ENCODE results near the gene RREB1.
"Not testable (repeated sequence)": the region's sequence is repeated elsewhere in the genome, so short reads cannot be mapped to it uniquely, and the experiment has no call there.

RREB1 gene

GRCh38 chr6:7249946-7250643, 142.3 kb downstream of the RREB1 start:
- no peak for DNase-seq

GRCh38 chr6:7250812-7251211, 143.1 kb downstream of the RREB1 start:
- DNase-seq, result no peak

- no peak for DNase-seq
Measured at GRCh38 chr6:7251646-7252260, 144.0 kb downstream of the RREB1 start.

- DNase-seq, result no peak
Measured at GRCh38 chr6:7252390-7252789, 144.6 kb downstream of the RREB1 start.

- DNase-seq, result no peak
Measured at GRCh38 chr6:7254980-7255835, 147.4 kb downstream of the RREB1 start.

GRCh38 chr6:7255918-7256317, 148.2 kb downstream of the RREB1 start:
- DNase-seq, result no peak

GRCh38 chr6:7256785-7257184, 149.0 kb downstream of the RREB1 start:
- no peak for DNase-seq

- no peak for DNase-seq
Measured at GRCh38 chr6:7257521-7258230, 149.9 kb downstream of the RREB1 start.

- no peak for DNase-seq
Measured at GRCh38 chr6:7258231-7258763, 150.5 kb downstream of the RREB1 start.

GRCh38 chr6:7260291-7261031, 152.7 kb downstream of the RREB1 start:
- DNase-seq, result no peak

- DNase-seq, result peak; percentile 46
Measured at GRCh38 chr6:7261032-7261841, 153.5 kb downstream of the RREB1 start.

- DNase-seq, result no peak
Measured at GRCh38 chr6:7261852-7262461, 154.2 kb downstream of the RREB1 start.

GRCh38 chr6:7262746-7263518, 155.2 kb downstream of the RREB1 start:
- DNase-seq, result no peak

- DNase-seq, result not testable (repeated sequence)
Measured at GRCh38 chr6:7263519-7263805, 155.7 kb downstream of the RREB1 start.

GRCh38 chr6:7264041-7264440, 156.3 kb downstream of the RREB1 start:
- DNase-seq, result no peak

GRCh38 chr6:7264686-7265384, 157.1 kb downstream of the RREB1 start:
- no peak for DNase-seq

- DNase-seq, result not testable (repeated sequence)
Measured at GRCh38 chr6:7265385-7265726, 157.6 kb downstream of the RREB1 start.

- DNase-seq, result no peak
Measured at GRCh38 chr6:7267071-7267465, 159.3 kb downstream of the RREB1 start.

GRCh38 chr6:7267466-7268091, 159.8 kb downstream of the RREB1 start:
- no peak for DNase-seq
